AG04450 (cell line): ENCODE measurements around the gene SCNN1A. TPM values are rescaled to one million over a fixed set of nuclear protein-coding genes. Genes with fewer than 3 reads are reported as not detected.

ENCODE experiments used
- CTCF ChIA-PET: fragments of 300-600, 350-600 bp; formaldehyde crosslinking; extraction: SDS; loops from one replicate; lab custom pipeline; 2022; ENCODE audit warnings: antibody characterized with exemption, inconsistent platforms; lab: Charles Lee
- POLR2A ChIA-PET: fragments of 350-600 bp; formaldehyde crosslinking; extraction: SDS; loops from one replicate; lab custom pipeline; 2021; ENCODE audit warnings: antibody characterized with exemption, inconsistent platforms; lab: Yijun Ruan, JAX
- DNase-seq: peaks from one replicate; pipeline ENCODE4 v3.0.0-alpha.2; 2011; ENCODE audit warnings: low read depth, low spot score
- H3K27ac ChIP-seq: one replicate; pipeline ENCODE4 v1.5.1; 2012; ENCODE audit warnings: low read depth, low read length, control low read depth
- H3K27me3 ChIP-seq: one replicate; pipeline ENCODE4 v1.6.0; 2012; ENCODE audit warnings: low read length; ENCODE audit not compliant: control insufficient read depth, insufficient read depth
- H3K4me3 ChIP-seq: 2 replicates; pipeline ENCODE4 v1.5.1; 2011; ENCODE audit warnings: mild to moderate bottlenecking, low read depth, low read length, control low read depth
- H3K9me3 ChIP-seq: 2 replicates; pipeline ENCODE4 v1.5.1; 2012; ENCODE audit warnings: low read length; ENCODE audit not compliant: control insufficient read depth, insufficient read depth
- polyA plus RNA-seq: library from polyadenylated mRNA; depleted of rRNA; stranded (reverse); fragments of >200 nt; gene quantifications from 2 replicates; pipeline ENCODE4 v1.2.3, GENCODE V29; 2011
- TF ChIP-seq, protein P1 (sequence below): IDR thresholded peaks from 2 replicates; pipeline ENCODE4 v1.5.1; 2011; ENCODE audit warnings: low read depth, low read length, control low read depth, inconsistent platforms

SCNN1A gene
- polyA plus RNA-seq, 1 experiment: 0.26 TPM

DNA sequence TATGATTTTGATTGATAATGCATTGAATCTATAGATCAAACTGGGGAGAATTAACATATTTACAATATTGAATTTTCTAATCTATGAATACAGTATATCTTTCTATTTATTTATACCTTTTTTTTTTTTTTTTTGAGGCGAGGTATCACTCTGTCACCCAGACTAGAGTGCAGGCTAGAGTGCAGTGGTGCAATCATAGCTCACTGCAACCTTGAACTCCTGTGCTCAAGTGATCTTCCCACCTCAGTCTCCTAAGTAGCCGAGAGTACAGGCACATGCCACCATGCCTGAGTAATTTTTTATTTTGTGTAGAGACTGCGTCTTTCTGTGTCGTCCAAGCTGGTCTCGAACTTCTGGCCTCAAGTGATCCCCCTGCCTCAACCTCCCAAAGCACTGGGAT is 29.0 kb upstream of the SCNN1A start:
- ChIA-PET POLR2A (no interaction called here), CTCF (interaction anchor here (1.1 kb wide), 1 partner anchor 61 kb away, joined by 3 read pairs; no protein-coding TSS in a partner anchor)
- Histone ChIP-seq H3K27me3 (no peaks in the 10 kb centered on the region), H3K4me3 (no peak overlapping the region), H3K27ac (no peak overlapping the region), H3K9me3 (no peaks in the 10 kb centered on the region)
- TF ChIP-seq, protein P1, sequence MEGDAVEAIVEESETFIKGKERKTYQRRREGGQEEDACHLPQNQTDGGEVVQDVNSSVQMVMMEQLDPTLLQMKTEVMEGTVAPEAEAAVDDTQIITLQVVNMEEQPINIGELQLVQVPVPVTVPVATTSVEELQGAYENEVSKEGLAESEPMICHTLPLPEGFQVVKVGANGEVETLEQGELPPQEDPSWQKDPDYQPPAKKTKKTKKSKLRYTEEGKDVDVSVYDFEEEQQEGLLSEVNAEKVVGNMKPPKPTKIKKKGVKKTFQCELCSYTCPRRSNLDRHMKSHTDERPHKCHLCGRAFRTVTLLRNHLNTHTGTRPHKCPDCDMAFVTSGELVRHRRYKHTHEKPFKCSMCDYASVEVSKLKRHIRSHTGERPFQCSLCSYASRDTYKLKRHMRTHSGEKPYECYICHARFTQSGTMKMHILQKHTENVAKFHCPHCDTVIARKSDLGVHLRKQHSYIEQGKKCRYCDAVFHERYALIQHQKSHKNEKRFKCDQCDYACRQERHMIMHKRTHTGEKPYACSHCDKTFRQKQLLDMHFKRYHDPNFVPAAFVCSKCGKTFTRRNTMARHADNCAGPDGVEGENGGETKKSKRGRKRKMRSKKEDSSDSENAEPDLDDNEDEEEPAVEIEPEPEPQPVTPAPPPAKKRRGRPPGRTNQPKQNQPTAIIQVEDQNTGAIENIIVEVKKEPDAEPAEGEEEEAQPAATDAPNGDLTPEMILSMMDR: no peak
- DNase-seq: no peak

DNA sequence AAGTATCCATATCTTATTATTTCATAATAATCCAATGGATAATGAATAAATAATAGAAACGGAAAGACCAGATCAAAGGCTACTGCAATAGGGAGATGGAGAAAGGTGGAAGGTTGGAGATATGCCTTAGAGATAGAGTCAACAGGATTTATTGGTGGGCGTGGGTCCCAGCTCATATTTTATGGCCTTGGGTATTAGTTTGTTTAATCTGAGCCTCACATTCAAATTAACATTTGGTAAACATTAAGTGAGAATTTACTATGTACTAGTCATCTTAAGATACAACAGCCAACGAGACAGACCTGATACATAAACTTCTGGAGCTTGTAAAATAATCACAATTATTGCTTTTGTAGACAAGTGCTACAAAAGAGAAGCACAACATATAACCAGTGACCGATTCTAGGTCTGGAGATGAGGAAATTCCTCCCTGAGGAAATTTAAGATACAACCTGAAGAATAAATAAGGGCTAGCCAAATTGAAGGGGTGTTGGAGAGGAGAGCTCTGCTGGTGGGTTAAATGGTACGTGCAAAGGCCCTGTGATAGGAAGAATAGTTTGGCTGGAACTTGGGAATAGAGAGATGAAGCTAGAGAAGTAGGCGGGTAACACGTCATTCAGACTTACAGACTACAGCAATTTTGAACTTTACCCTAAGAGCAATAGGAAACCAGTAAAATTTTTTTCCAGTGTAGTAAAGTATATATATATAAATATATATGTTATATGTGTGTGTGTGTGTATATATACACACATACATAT is 24.7 kb upstream of the SCNN1A start:
- DNase-seq: no peak
- TF ChIP-seq, protein P1: no peak
- H3K4me3 ChIP-seq: no peak overlapping the region
- no peak overlapping the region for H3K27ac ChIP-seq
- CTCF ChIA-PET: interaction anchor here (0.9 kb wide), 1 partner anchor 28 kb away, joined by 3 read pairs; no protein-coding TSS in a partner anchor
- POLR2A ChIA-PET: no interaction called here
- H3K27me3 ChIP-seq: no peaks in the 10 kb centered on the region
- H3K9me3 ChIP-seq: no peaks in the 10 kb centered on the region

DNA sequence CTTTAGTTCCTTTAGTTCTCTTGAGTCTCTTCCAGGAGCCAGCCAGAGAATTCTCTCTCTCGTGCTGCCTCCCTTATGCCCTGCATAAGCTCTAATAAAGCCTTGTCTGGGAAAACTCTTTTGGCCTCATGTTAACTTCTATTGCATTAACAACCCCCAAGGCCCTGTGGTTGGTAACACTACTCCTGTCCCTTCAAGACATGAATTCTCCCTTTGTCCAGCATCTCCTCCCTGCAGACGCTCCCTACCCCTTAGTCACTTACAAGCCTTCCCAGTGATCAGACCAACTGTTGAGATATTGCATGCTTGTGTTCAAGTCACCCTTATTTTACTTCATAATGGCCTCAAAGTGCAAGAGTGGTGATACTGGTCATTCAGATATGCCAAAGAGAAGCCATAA is 20.7 kb upstream of the SCNN1A start:
- Histone ChIP-seq H3K27me3 (no peaks in the 10 kb centered on the region), H3K4me3 (no peak overlapping the region), H3K9me3 (no peaks in the 10 kb centered on the region), H3K27ac (no peak overlapping the region)
- TF ChIP-seq, protein P1: no peak
- no peak for DNase-seq
- POLR2A ChIA-PET: no interaction called here
- CTCF ChIA-PET: no interaction called here

DNA sequence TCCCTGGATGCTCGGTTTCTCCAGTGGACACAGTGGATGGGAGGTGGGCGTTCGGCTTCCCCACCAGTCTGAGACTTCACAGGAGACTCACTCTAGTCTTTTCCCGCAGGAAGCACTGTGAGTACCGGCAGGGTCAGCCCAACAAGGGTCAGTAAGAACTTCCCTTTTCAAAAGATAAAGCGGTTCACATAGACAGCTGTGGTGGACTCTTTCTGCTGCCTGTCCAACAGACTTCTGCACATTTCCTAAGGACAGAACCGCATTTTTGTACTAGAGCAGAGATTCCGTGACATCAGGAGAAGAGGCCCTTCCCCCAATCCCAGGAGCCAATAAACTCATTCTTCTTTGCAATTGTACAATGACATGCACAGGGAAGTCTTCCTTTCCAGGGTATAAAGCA is 19.0 kb upstream of the SCNN1A start:
- H3K27me3 ChIP-seq: no peaks in the 10 kb centered on the region
- TF ChIP-seq, protein P1: no peak
- H3K27ac ChIP-seq: no peak overlapping the region
- CTCF ChIA-PET: interaction anchor here (0.6 kb wide), 1 partner anchor 159 kb away, joined by 4 read pairs; no protein-coding TSS in a partner anchor
- POLR2A ChIA-PET: no interaction called here
- no peaks in the 10 kb centered on the region; the same call in 1 of the 2 replicates for H3K9me3 ChIP-seq
- no peak overlapping the region for H3K4me3 ChIP-seq
- no peak for DNase-seq

DNA sequence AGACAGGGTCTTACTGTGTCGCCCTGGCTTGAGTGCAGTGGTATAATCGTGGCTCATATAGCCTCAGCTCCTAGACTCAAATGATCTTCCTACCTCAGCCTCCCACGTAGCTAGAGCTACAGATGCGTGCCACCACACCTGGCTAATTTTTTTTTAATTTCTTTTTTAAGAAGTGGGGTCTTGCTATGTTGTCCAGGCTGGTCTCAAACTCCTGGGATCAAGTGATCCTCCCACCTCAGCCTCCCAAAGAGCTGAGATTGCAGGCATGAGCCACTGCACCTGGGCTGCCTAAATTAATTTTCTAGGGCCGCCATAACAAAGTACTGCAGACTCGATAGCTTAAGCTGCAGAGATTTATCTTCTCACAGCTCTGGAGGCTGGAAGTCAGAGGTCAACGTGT is 17.7 kb upstream of the SCNN1A start:
- CTCF ChIA-PET: no interaction called here
- no peak for DNase-seq
- POLR2A ChIA-PET: interaction anchor here (0.8 to 2.6 kb wide), 3 partner anchors 9 to 141 kb away, joined by 4 to 7 read pairs (median 6); partner anchors contain the start of gene LTBR
- TF ChIP-seq, protein P1: no peak
- no peak overlapping the region for H3K4me3 ChIP-seq
- no peaks in the 10 kb centered on the region for H3K27me3 ChIP-seq
- no peaks in the 10 kb centered on the region; the same call in 1 of the 2 replicates for H3K9me3 ChIP-seq
- H3K27ac ChIP-seq: no peak overlapping the region
